Measurements from ENCODE around the gene CNFN.

DNA sequence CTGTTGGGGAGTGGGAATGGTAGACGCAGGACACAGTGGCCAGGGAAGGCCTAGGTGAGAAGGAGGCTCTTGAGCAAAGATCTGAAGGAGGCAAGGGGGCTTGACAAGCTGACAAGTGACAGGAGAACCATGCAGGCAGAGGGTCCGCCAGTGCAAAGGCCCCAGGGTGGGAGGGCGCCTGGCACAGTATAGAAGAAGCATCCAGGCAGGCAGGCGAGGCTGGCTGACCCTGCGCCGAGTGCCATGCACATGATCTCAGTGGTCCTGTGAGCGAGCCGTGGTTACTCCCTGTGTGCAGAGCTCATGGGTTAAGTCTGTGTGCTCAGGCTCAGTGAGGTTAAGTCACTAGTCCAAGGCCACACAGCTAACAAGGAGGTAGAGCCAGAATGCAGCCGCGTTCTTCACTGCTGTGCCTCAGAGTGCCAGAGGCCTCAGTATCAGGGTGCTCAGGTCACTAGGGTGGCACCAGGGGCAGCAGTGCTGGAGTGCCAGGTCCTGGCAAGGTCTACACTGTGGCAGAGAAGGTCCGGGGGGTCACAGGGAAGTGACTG is 15.2 kb downstream of the CNFN start:
- TF ChIP-seq, protein P1, sequence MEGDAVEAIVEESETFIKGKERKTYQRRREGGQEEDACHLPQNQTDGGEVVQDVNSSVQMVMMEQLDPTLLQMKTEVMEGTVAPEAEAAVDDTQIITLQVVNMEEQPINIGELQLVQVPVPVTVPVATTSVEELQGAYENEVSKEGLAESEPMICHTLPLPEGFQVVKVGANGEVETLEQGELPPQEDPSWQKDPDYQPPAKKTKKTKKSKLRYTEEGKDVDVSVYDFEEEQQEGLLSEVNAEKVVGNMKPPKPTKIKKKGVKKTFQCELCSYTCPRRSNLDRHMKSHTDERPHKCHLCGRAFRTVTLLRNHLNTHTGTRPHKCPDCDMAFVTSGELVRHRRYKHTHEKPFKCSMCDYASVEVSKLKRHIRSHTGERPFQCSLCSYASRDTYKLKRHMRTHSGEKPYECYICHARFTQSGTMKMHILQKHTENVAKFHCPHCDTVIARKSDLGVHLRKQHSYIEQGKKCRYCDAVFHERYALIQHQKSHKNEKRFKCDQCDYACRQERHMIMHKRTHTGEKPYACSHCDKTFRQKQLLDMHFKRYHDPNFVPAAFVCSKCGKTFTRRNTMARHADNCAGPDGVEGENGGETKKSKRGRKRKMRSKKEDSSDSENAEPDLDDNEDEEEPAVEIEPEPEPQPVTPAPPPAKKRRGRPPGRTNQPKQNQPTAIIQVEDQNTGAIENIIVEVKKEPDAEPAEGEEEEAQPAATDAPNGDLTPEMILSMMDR (IDR thresholded peaks at IDR 0.05), result no peak
- TF ChIP-seq POLR2A (IDR thresholded peaks at IDR 0.05), result no peak
